ENCODE measurements around the gene NACC2. TPM values are rescaled to one million over a fixed set of nuclear protein-coding genes. Genes with fewer than 3 reads are reported as not detected.
A peak's percentile ranks its signal among the peaks of the same experiment; 100 is the strongest.

NACC2 gene
- total and polyA plus RNA-seq, 9 of the 15 experiments (the other 6 are each of a cell fraction or from before 2014, with no cell fraction given) = 0.70 to 25.1 (median 5.6) TPM

DNA sequence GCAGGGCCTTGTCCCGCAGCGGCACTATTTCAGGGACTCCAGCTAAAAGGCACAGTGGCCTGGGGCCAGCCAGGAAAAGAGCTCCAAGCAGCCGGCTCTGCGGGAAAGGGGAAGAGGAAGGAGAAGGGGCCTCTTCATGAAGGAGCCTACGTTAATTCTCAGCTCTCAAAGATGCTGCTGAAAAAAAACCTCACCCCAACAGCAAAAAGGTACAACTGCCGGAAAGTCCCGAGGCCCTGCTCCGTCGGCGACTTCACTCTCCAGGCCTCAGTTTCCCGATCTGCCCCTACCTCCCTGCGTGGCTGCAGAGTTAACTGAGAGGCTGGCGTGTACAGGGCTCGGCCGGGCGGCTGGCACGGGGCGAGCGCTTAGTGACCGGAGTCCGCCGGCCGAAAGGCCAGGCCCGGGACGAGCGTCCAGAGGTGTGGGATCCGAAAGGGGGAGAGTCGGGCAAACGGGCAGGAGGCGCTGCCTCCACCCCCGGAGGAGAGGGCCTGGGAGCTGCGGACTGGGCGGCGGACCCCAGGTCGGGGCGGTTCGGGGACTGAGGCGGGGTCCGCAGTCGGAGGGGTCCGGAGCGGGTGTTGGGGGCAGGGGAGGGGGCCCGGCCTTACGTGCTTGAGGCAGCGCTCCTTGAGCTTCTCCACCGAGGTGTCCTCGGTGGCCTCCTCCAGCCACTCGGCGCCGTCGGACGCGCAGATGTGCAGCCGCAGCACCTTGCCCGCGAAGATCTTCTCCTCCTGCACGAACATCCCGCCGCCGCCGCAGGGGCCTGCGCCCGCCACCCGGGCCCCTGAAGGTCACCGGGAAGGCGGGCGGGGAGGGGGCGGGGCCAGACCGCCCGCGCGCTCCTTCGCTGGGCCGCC, 134.4 kb downstream of the NACC2 start (continued):
- TF ChIP-seq, protein P1, sequence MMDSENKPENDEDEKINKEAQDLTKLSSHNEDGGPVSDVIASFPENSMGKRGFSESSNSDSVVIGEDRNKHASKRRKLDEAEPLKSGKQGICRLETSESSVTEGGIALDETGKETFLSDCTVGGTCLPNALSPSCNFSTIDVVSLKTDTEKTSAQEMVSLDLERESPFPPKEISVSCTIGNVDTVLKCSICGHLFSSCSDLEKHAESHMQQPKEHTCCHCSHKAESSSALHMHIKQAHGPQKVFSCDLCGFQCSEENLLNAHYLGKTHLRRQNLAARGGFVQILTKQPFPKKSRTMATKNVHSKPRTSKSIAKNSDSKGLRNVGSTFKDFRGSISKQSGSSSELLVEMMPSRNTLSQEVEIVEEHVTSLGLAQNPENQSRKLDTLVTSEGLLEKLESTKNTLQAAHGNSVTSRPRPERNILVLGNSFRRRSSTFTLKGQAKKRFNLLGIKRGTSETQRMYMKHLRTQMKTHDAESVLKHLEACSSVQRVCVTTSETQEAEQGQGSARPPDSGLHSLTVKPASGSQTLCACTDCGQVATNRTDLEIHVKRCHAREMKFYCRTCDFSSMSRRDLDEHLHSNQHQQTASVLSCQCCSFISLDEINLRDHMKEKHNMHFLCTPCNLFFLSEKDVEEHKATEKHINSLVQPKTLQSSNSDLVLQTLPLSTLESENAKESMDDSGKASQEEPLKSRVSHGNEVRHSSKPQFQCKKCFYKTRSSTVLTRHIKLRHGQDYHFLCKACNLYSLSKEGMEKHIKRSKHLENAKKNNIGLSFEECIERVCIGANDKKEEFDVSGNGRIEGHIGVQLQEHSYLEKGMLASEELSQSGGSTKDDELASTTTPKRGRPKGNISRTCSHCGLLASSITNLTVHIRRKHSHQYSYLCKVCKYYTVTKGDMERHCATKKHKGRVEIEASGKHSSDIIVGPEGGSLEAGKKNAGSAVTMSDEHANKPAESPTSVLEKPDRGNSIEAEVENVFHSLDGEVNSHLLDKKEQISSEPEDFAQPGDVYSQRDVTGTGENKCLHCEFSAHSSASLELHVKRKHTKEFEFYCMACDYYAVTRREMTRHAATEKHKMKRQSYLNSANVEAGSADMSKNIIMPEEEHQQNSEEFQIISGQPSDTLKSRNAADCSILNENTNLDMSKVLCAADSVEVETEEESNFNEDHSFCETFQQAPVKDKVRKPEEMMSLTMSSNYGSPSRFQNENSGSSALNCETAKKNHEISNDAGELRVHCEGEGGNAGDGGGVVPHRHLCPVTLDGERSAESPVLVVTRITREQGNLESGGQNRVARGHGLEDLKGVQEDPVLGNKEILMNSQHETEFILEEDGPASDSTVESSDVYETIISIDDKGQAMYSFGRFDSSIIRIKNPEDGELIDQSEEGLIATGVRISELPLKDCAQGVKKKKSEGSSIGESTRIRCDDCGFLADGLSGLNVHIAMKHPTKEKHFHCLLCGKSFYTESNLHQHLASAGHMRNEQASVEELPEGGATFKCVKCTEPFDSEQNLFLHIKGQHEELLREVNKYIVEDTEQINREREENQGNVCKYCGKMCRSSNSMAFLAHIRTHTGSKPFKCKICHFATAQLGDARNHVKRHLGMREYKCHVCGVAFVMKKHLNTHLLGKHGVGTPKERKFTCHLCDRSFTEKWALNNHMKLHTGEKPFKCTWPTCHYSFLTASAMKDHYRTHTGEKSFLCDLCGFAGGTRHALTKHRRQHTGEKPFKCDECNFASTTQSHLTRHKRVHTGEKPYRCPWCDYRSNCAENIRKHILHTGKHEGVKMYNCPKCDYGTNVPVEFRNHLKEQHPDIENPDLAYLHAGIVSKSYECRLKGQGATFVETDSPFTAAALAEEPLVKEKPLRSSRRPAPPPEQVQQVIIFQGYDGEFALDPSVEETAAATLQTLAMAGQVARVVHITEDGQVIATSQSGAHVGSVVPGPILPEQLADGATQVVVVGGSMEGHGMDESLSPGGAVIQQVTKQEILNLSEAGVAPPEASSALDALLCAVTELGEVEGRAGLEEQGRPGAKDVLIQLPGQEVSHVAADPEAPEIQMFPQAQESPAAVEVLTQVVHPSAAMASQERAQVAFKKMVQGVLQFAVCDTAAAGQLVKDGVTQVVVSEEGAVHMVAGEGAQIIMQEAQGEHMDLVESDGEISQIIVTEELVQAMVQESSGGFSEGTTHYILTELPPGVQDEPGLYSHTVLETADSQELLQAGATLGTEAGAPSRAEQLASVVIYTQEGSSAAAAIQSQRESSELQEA (IDR thresholded peaks at IDR 0.05; ENCODE audit: low read depth) = no peak
- TF ChIP-seq XRCC4 (IDR thresholded peaks at IDR 0.05; ENCODE audit: extremely low read depth, insufficient read depth, insufficient read length) = no peak
- no peak for TF ChIP-seq TFAM (CRISPR knock-in tag; conservative IDR thresholded peaks at IDR 0.05)
- TF ChIP-seq, protein P2, sequence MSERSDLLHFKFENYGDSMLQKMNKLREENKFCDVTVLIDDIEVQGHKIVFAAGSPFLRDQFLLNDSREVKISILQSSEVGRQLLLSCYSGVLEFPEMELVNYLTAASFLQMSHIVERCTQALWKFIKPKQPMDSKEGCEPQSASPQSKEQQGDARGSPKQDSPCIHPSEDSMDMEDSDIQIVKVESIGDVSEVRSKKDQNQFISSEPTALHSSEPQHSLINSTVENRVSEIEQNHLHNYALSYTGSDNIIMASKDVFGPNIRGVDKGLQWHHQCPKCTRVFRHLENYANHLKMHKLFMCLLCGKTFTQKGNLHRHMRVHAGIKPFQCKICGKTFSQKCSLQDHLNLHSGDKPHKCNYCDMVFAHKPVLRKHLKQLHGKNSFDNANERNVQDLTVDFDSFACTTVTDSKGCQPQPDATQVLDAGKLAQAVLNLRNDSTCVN (CRISPR knock-in tag; IDR thresholded peaks at IDR 0.05) = no peak
- 0 out of 2 replicates have a peak, but pooled peaks have one; percentile 18 for TF ChIP-seq ZNF12 (CRISPR knock-in tag; IDR thresholded peaks at IDR 0.05)
- no peak for TF ChIP-seq ILK (tag; IDR thresholded peaks at IDR 0.05; ENCODE audit: borderline replicate concordance, low read depth)
- TF ChIP-seq HOXB6 (CRISPR knock-in tag; IDR thresholded peaks at IDR 0.05; ENCODE audit: borderline replicate concordance) = no peak
- no peak for TF ChIP-seq RAD21 (CRISPR knock-in tag; conservative IDR thresholded peaks at IDR 0.05 in 1 of 2, IDR thresholded peaks at IDR 0.05 in 1 of 2)
- TF ChIP-seq PML (IDR thresholded peaks at IDR 0.05; ENCODE audit: low read length) = no peak
- TF ChIP-seq ZBTB17 (CRISPR knock-in tag; IDR thresholded peaks at IDR 0.05) = no peak
- TF ChIP-seq ZNF134 (CRISPR knock-in tag; conservative IDR thresholded peaks at IDR 0.05) = no peak
- no peak for TF ChIP-seq NFIC (IDR thresholded peaks at IDR 0.05)
- TF ChIP-seq TAF9B (IDR thresholded peaks at IDR 0.05; ENCODE audit: partially characterized antibody) = no peak
- TF ChIP-seq XRCC3 (IDR thresholded peaks at IDR 0.05) = no peak
- TF ChIP-seq, protein P3, sequence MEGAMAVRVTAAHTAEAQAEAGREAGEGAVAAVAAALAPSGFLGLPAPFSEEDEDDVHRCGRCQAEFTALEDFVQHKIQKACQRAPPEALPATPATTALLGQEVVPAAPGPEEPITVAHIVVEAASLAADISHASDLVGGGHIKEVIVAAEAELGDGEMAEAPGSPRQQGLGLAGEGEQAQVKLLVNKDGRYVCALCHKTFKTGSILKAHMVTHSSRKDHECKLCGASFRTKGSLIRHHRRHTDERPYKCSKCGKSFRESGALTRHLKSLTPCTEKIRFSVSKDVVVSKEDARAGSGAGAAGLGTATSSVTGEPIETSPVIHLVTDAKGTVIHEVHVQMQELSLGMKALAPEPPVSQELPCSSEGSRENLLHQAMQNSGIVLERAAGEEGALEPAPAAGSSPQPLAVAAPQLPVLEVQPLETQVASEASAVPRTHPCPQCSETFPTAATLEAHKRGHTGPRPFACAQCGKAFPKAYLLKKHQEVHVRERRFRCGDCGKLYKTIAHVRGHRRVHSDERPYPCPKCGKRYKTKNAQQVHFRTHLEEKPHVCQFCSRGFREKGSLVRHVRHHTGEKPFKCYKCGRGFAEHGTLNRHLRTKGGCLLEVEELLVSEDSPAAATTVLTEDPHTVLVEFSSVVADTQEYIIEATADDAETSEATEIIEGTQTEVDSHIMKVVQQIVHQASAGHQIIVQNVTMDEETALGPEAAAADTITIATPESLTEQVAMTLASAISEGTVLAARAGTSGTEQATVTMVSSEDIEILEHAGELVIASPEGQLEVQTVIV (CRISPR knock-in tag; IDR thresholded peaks at IDR 0.05; ENCODE audit: borderline replicate concordance) = no peak
- TF ChIP-seq E2F3 (CRISPR knock-in tag; IDR thresholded peaks at IDR 0.05) = no peak

Measured in K562 (cell line).